Psoas muscle (tissue), 8 donors: Measurements from ENCODE around the gene PHF21B. TPM values are rescaled to one million over a fixed set of nuclear protein-coding genes. Genes with fewer than 3 reads are reported as not detected.

Experiments
- ATAC-seq, 4 donors: fragments of 200-7000 bp; cut with Tn5 transposase; one replicate each; pipeline ENCODE4 v1.9.1; 2020; ENCODE audit warnings: moderate library complexity in 3 of 4, mild to moderate bottlenecking in 2 of 4
- DNase-seq, 2 donors: peaks; one replicate each; pipeline ENCODE4 v3.0.0-alpha.2; 2020
- H3K27ac ChIP-seq: fragments of 200-600 bp; one replicate; pipeline ENCODE4 v1.8.0; 2022
- H3K27me3 ChIP-seq, 3 donors: fragments of 200-600 bp in 1 of 3; one replicate each; pipeline versions ENCODE4 v1.6.1 to v1.8.0; 2013 to 2022; ENCODE audit warnings: low read length in 2 of 3, mild to moderate bottlenecking in 2 of 3, moderate library complexity in 1 of 3; ENCODE audit not compliant: insufficient read depth in 3 of 3
- H3K36me3 ChIP-seq, 2 donors: fragments of 200-600 bp in 1 of 2; one replicate each; pipeline versions ENCODE4 v1.6.1 to v1.8.0; 2013 to 2022; ENCODE audit warnings: low read depth in 1 of 2, mild to moderate bottlenecking in 1 of 2, moderate library complexity in 1 of 2; ENCODE audit not compliant: insufficient read depth in 1 of 2
- H3K4me1 ChIP-seq: fragments of 200-600 bp; one replicate; pipeline ENCODE4 v1.8.0; 2022
- H3K4me3 ChIP-seq: fragments of 200-600 bp; one replicate; pipeline ENCODE4 v1.8.0; 2022; ENCODE audit warnings: mild to moderate bottlenecking
- H3K9me3 ChIP-seq: fragments of 200-600 bp; one replicate; pipeline ENCODE4 v1.8.0; 2022
- WGBS, 3 donors: extraction: QIAGEN DNeasy Blood & Tissue Kit; methylation state at CpG; one replicate each; pipeline versions ENCODE4 v1.1.6 to v1.1.7; 2013; 5-methylcytosine and 5-hydroxymethylcytosine counted together
- intact Hi-C, 2 donors: fragments of 100-400 bp; cut with DNase I; formaldehyde crosslinking; loops; one replicate each; pipeline versions ENCODE4 v1.11.0 to v1.14.2; 2022
- polyA plus RNA-seq, 3 donors: library from polyadenylated mRNA; stranded (reverse); fragments of 200-250 nt; gene quantifications; one replicate each; pipeline ENCODE4 v1.2.3, GENCODE V29; 2013
- total RNA-seq, 4 donors: library from RNA; stranded (reverse); fragmentation: NEBNext Ultra II Directional in 2 of 4; extraction: Animal tissue kit (Norgen Biotek cat#: 25700) in 2 of 4; gene quantifications; one replicate each; pipeline versions ENCODE4 v1.2.1 to v1.2.4, GENCODE V29; 2021 to 2023
- TF ChIP-seq, protein P1 (sequence below): fragments of 200-600 bp; IDR thresholded peaks from one replicate; pipeline ENCODE4 v1.8.0; 2022; ENCODE audit warnings: antibody characterized with exemption
- donor health status: healthy with polysubstance abuse.
- donor health status: DM: no; HTN: no; CAD: no; lungs with moderate emphysema.
- donor health status: Bipolar disorder and iron deficiency.
- donor health status: healthy.
- donor health status: DM: yes; HTN: yes; CAD: no.
- donor health status: DM: no; HTN: no; CAD: no.
- donor health status: DM: no; HTN: no; CAD: no.
- donor health status: DM: yes; HTN: yes; CAD: no.

PHF21B gene
- total and polyA plus RNA-seq, 7 donors: 0.03 to 0.58 (median 0.16) TPM; not detected in 1

DNA sequence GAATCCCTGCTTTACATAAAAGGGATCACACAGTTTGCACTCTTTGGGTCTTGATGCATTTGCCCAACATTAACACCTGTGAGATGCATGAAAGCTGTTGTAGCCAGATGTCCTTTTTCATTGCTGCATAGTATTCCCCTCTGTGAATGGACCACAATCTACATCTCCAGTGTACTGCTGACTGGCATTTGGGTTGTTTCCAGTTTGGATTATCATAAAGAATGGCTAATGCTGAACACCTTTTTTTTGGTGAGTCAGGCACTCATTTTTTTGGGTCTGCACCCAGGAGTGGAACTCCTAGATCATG lies 58.3 kb downstream of the PHF21B start:
- Histone ChIP-seq H3K9me3 (peaks cover 4% of the 10 kb centered on the region), H3K4me1 (no peaks in the 10 kb centered on the region), H3K36me3 (no peaks in the 10 kb centered on the region), H3K27me3 (peaks cover 0 to 4% (median 3%) of the 10 kb centered on the region in 3 donors), H3K4me3 (no peak overlapping the region), H3K27ac (no peak overlapping the region)
- DNase-seq (no peak), ATAC-seq (no peak)
- intact Hi-C loops: no loop called here
- TF ChIP-seq, protein P1, sequence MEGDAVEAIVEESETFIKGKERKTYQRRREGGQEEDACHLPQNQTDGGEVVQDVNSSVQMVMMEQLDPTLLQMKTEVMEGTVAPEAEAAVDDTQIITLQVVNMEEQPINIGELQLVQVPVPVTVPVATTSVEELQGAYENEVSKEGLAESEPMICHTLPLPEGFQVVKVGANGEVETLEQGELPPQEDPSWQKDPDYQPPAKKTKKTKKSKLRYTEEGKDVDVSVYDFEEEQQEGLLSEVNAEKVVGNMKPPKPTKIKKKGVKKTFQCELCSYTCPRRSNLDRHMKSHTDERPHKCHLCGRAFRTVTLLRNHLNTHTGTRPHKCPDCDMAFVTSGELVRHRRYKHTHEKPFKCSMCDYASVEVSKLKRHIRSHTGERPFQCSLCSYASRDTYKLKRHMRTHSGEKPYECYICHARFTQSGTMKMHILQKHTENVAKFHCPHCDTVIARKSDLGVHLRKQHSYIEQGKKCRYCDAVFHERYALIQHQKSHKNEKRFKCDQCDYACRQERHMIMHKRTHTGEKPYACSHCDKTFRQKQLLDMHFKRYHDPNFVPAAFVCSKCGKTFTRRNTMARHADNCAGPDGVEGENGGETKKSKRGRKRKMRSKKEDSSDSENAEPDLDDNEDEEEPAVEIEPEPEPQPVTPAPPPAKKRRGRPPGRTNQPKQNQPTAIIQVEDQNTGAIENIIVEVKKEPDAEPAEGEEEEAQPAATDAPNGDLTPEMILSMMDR: no peak

DNA sequence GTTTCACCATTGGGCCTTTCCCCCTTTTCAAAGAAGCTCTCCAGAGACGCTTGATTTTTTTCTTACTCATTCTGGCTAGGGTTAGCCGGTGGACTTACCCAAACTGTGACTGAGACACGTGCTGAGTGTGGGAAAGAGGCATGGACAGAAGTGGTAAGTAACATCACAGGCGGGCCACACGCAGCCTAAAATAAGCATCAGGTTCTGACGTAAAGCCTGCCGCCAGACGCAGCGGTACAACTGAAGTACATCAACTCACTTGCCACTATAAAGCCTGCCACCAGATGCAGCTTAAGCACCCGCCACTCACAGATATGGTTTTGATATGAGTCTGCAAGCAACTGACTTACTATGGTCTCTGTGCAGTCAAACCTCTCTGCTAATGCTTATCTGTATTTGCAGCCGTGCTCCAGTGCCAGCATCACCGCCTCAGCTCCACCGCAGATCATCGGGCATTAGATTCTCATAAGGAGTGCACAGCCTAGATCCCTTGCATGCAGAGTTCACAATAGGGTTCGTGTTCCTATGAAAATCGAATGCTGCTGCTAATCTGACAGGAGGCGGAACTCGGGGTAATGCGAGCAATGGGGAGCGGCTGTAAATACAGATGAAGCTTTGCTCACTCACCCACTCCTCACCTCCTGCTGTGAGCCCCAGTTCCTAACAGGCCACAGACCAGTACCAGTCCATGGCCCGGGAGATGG lies 58.8 kb downstream of the PHF21B start:
- 84 to 92% (median 87%) methylated on average over 21 of the region's 21 CpGs for WGBS, 3 donors
- no peak overlapping the region for H3K4me3 ChIP-seq
- H3K27ac ChIP-seq: no peak overlapping the region
- intact Hi-C loops: no loop called here
- no peak for DNase-seq
- peaks cover 4% of the 10 kb centered on the region for H3K9me3 ChIP-seq
- TF ChIP-seq, protein P1: no peak
- H3K36me3 ChIP-seq: no peaks in the 10 kb centered on the region
- peaks cover 0 to 4% (median 3%) of the 10 kb centered on the region in 3 donors for H3K27me3 ChIP-seq
- H3K4me1 ChIP-seq: no peaks in the 10 kb centered on the region
- no peak for ATAC-seq

DNA sequence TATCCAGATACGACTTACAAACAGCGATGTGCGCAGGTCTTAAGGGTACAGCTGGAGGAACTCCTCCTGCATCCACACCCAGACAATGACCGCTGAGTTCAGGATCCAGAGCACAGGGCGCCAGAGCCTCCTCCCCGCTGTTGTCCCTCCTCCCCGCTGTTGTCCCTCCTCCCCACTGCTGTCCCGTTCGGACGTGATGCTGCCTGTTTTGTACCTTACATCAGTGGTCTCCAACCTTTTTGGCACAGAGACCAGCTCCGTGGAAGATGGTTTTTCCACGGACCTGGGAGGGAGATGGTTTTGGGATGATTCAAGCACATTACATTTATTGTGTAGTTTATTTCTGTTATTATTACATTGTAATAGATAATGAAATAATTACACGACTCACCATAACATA lies 62.0 kb downstream of the PHF21B start:
- H3K4me3 ChIP-seq: no peak overlapping the region
- peaks cover 4% of the 10 kb centered on the region for H3K9me3 ChIP-seq
- DNase-seq: no peak
- no peak overlapping the region for H3K27ac ChIP-seq
- H3K36me3 ChIP-seq: no peaks in the 10 kb centered on the region
- no peak for ATAC-seq
- intact Hi-C loops: no loop called here
- 70 to 78% (median 74%) methylated on average over 13 of the region's 13 CpGs for WGBS, 3 donors
- TF ChIP-seq, protein P1: no peak
- H3K4me1 ChIP-seq: no peaks in the 10 kb centered on the region
- H3K27me3 ChIP-seq: peaks cover 0 to 8% (median 5%) of the 10 kb centered on the region in 3 donors

- intact Hi-C loops: no loop called here
- no peak overlapping the region for H3K27ac ChIP-seq
- TF ChIP-seq, protein P1: no peak
- peaks cover 4% of the 10 kb centered on the region for H3K9me3 ChIP-seq
- DNase-seq: no peak
- H3K4me3 ChIP-seq: no peak overlapping the region
- 81 to 82% (median 81%) methylated on average over 11 of the region's 11 CpGs for WGBS, 3 donors
- H3K27me3 ChIP-seq: peaks cover 0 to 9% (median 5%) of the 10 kb centered on the region in 3 donors
- ATAC-seq: no peak
- no peaks in the 10 kb centered on the region for H3K36me3 ChIP-seq
- no peaks in the 10 kb centered on the region for H3K4me1 ChIP-seq
Observed at GRCh38 chr22:44947049-44947448, 62.8 kb downstream of the PHF21B start.
